GM12891 (cell line): Measurements from ENCODE around the gene CLIC5.

ENCODE experiments used
- PAX5 ChIP-seq: IDR thresholded peaks from 2 replicates; pipeline ENCODE4 v1.6.1; 2011; ENCODE audit warnings: low read length, moderate library complexity, mild to moderate bottlenecking; ENCODE audit not compliant: insufficient read depth, severe bottlenecking
- POLR2A ChIP-seq: IDR thresholded peaks from 2 replicates; pipeline ENCODE4 v1.6.1; 2011; ENCODE audit warnings: low read depth, low read length, control low read depth
- POLR2AphosphoS5 ChIP-seq: IDR thresholded peaks from 2 replicates; pipeline ENCODE4 v1.6.1; 2011; ENCODE audit warnings: low read depth, low read length, control low read depth
- POU2F2 ChIP-seq: IDR thresholded peaks from 2 replicates; pipeline ENCODE4 v1.6.1; 2011; ENCODE audit warnings: low read depth, mild to moderate bottlenecking, control low read depth, low read length, moderate library complexity
- SPI1 ChIP-seq: IDR thresholded peaks from 2 replicates; pipeline ENCODE4 v1.6.1; 2011; ENCODE audit warnings: low read depth, low read length, control low read depth
- TAF1 ChIP-seq: IDR thresholded peaks from 2 replicates; pipeline ENCODE4 v1.6.1; 2011; ENCODE audit warnings: low read depth, low read length, control low read depth

GRCh38 chr6:45959534-45960145 is 56.0 kb downstream of the CLIC5 start:
- no peak for TF ChIP-seq POLR2A
- no peak for TF ChIP-seq POLR2AphosphoS5
- TF ChIP-seq TAF1, result no peak
- TF ChIP-seq SPI1, result no peak
- TF ChIP-seq POU2F2, result no peak
- no peak for TF ChIP-seq PAX5
